Measurements from ENCODE around the gene KCNIP1.

KCNIP1 gene

DNA sequence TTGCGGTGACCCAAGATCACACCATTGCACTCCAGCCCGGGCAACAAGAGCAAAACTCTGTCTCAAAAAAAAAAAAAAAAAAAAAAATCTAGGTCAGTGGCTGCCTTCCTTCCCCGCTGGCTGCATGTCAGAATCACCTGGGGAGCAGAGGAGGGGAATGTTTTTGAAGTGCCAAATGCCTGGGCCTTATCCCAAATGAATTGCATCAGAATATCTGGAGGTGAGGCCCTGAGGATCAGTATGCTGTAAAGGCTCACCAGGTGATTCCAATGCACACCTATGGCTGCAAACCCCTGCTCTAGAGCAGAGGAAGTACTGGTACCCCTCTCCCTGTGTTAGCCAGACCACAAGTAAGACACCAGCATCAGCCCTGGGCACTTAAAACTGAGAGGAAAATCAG, 235.0 kb downstream of the KCNIP1 start:
- H3K4me3 ChIP-seq (ENCODE audit: insufficient read depth in 1 of 2, low read depth in 1 of 2, low read length in 2 of 2) = no peak overlapping the region
- H2BK120ac ChIP-seq (ENCODE audit: low read depth, low read length) = no peak overlapping the region
- H3K23ac ChIP-seq (ENCODE audit: low read length in 2 of 2) = no peak overlapping the region
- H2BK12ac ChIP-seq (ENCODE audit: low read length in 2 of 2) = no peak overlapping the region
- peaks cover 18% of the 10 kb centered on the region for H3K9me3 ChIP-seq (ENCODE audit: control insufficient read depth, low read length)
- no peak overlapping the region for H2AK5ac ChIP-seq (ENCODE audit: low read length, severe bottlenecking)
- no peak overlapping the region for H4K8ac ChIP-seq (ENCODE audit: low read length)
- no peak overlapping the region for H2BK15ac ChIP-seq (ENCODE audit: low read depth, poor library complexity, severe bottlenecking)
- H3K27ac ChIP-seq (ENCODE audit: low read length, poor library complexity, severe bottlenecking) = no peak overlapping the region
- H3K36me3 ChIP-seq (ENCODE audit: control insufficient read depth in 1 of 2, insufficient read depth in 2 of 2, low read depth in 1 of 2, low read length in 2 of 2) = peaks cover 0 to 2% of the 10 kb centered on the region in 2 experiments
- no peak overlapping the region for H3K18ac ChIP-seq (ENCODE audit: low read depth in 1 of 2, low read length in 2 of 2)
- H4K91ac ChIP-seq (ENCODE audit: low read length) = no peak overlapping the region
- H2AFZ ChIP-seq (ENCODE audit: low read depth, low read length) = no peak overlapping the region
- WGBS = 15% methylated on average over 1 of the region's 3 CpGs
- no peak overlapping the region for H3K14ac ChIP-seq (ENCODE audit: low read length in 2 of 2)
- peaks cover 19 to 20% of the 10 kb centered on the region in 2 experiments for H3K27me3 ChIP-seq (ENCODE audit: control insufficient read depth in 1 of 2, insufficient read depth in 1 of 2, low read length in 2 of 2)
- H2BK5ac ChIP-seq (ENCODE audit: low read depth, low read length, poor library complexity, severe bottlenecking) = no peak overlapping the region
- no peaks in the 10 kb centered on the region for H3K4me1 ChIP-seq (ENCODE audit: control insufficient read depth, insufficient read depth, low read depth, low read length)
- no peak for DNase-seq
- H3K79me1 ChIP-seq (replicated peaks; ENCODE audit: low read length, poor library complexity, severe bottlenecking) = no peaks in the 10 kb centered on the region
- H3K4ac ChIP-seq (ENCODE audit: low read depth in 1 of 2, low read length in 2 of 2) = no peak overlapping the region
- no peak overlapping the region for H3K4me2 ChIP-seq (ENCODE audit: low read length, poor library complexity, severe bottlenecking)
- no peak overlapping the region for H3K9ac ChIP-seq (ENCODE audit: low read length)

DNA sequence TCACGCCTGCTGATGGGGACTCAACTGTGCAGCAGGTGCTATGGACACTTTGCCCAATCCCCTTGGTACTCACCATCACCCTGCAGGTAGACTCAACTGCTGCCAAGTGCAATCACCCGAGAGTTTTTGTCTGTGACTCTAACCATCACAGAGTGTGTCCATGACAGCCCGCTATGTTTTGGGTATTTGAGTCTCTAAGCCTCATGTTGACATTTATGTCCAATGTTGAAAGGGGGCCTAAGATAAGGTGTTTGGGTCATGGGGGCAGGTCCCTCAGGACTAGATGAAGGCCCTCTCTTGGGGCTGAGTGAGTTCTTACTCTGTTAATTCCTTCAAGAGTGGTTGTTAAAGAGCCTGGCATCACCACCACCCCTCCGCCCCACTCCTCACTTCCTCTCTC, 235.6 kb downstream of the KCNIP1 start:
- Histone ChIP-seq H3K79me1 (replicated peaks; ENCODE audit: low read length, poor library complexity, severe bottlenecking) (no peaks in the 10 kb centered on the region), H2BK120ac (ENCODE audit: low read depth, low read length) (no peak overlapping the region)

DNA sequence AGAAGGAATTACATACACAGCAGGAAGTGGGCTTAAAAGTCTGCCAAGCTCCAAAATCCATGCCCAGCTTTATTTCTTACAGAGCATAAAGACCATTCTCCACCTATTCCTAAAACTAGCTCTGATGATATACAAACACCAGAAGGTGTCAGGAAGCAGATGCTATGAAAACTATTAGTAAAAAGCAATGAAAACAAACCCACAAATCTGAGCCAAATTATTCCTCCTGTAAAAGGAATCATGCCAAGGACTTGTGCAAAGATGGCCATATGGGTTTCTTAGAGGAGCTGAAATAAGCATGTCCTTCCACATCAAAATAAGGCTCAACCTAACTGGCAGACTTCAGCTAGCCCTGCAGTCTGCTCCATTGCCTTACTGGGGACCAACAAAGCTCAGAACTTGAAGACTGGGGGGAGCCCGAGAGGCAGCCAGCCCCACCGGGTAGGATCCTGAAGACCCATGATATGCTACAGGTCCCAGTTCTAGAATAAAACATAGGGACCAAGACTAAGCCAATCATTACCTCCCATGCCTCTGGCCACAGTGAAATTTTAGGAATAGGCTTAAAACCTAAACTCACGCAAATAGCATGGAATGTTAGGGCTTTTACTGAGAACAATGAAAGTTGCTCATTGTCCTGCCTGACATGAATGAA, 236.9 kb downstream of the KCNIP1 start:
- DNase-seq = no peak
- Histone ChIP-seq H2BK5ac (ENCODE audit: low read depth, low read length, poor library complexity, severe bottlenecking) (no peak overlapping the region), H3K4me2 (ENCODE audit: low read length, poor library complexity, severe bottlenecking) (no peak overlapping the region), H3K18ac (ENCODE audit: low read depth in 1 of 2, low read length in 2 of 2) (no peak overlapping the region), H2BK120ac (ENCODE audit: low read depth, low read length) (no peak overlapping the region), H4K8ac (ENCODE audit: low read length) (no peak overlapping the region), H2AK5ac (ENCODE audit: low read length, severe bottlenecking) (no peak overlapping the region), H2AFZ (ENCODE audit: low read depth, low read length) (no peak overlapping the region), H3K23ac (ENCODE audit: low read length in 2 of 2) (no peak overlapping the region), H3K27ac (ENCODE audit: low read length, poor library complexity, severe bottlenecking) (no peak overlapping the region), H3K9me3 (ENCODE audit: control insufficient read depth, low read length) (peaks cover 10% of the 10 kb centered on the region), H3K79me1 (replicated peaks; ENCODE audit: low read length, poor library complexity, severe bottlenecking) (no peaks in the 10 kb centered on the region), H3K4ac (ENCODE audit: low read depth in 1 of 2, low read length in 2 of 2) (no peak overlapping the region), H2BK12ac (ENCODE audit: low read length in 2 of 2) (no peak overlapping the region), H3K27me3 (ENCODE audit: control insufficient read depth in 1 of 2, insufficient read depth in 1 of 2, low read length in 2 of 2) (peaks cover 25 to 32% of the 10 kb centered on the region in 2 experiments), H3K9ac (ENCODE audit: low read length) (no peak overlapping the region), H3K4me1 (ENCODE audit: control insufficient read depth, insufficient read depth, low read depth, low read length) (peaks cover 7% of the 10 kb centered on the region), H3K4me3 (ENCODE audit: insufficient read depth in 1 of 2, low read depth in 1 of 2, low read length in 2 of 2) (no peak overlapping the region), H4K91ac (ENCODE audit: low read length) (no peak overlapping the region), H3K36me3 (ENCODE audit: control insufficient read depth in 1 of 2, insufficient read depth in 2 of 2, low read depth in 1 of 2, low read length in 2 of 2) (no peaks in the 10 kb centered on the region), H2BK15ac (ENCODE audit: low read depth, poor library complexity, severe bottlenecking) (no peak overlapping the region), H3K14ac (ENCODE audit: low read length in 2 of 2) (no peak overlapping the region)
- WGBS = 71% methylated on average over 3 of the region's 3 CpGs

More for the DNA sequence above, 235.6 kb downstream of the KCNIP1 start:
- Histone ChIP-seq H4K8ac (ENCODE audit: low read length) (no peak overlapping the region), H3K18ac (ENCODE audit: low read depth in 1 of 2, low read length in 2 of 2) (no peak overlapping the region), H3K23ac (ENCODE audit: low read length in 2 of 2) (no peak overlapping the region), H3K27me3 (ENCODE audit: control insufficient read depth in 1 of 2, insufficient read depth in 1 of 2, low read length in 2 of 2) (peaks cover 25% of the 10 kb centered on the region in 2 experiments), H3K4ac (ENCODE audit: low read depth in 1 of 2, low read length in 2 of 2) (no peak overlapping the region), H2BK12ac (ENCODE audit: low read length in 2 of 2) (no peak overlapping the region), H3K14ac (ENCODE audit: low read length in 2 of 2) (no peak overlapping the region), H2AFZ (ENCODE audit: low read depth, low read length) (no peak overlapping the region), H3K27ac (ENCODE audit: low read length, poor library complexity, severe bottlenecking) (no peak overlapping the region), H3K9me3 (ENCODE audit: control insufficient read depth, low read length) (peaks cover 12% of the 10 kb centered on the region), H2AK5ac (ENCODE audit: low read length, severe bottlenecking) (no peak overlapping the region), H3K4me2 (ENCODE audit: low read length, poor library complexity, severe bottlenecking) (no peak overlapping the region), H3K36me3 (ENCODE audit: control insufficient read depth in 1 of 2, insufficient read depth in 2 of 2, low read depth in 1 of 2, low read length in 2 of 2) (no peaks in the 10 kb centered on the region), H3K4me3 (ENCODE audit: insufficient read depth in 1 of 2, low read depth in 1 of 2, low read length in 2 of 2) (no peak overlapping the region), H3K4me1 (ENCODE audit: control insufficient read depth, insufficient read depth, low read depth, low read length) (peaks cover 3% of the 10 kb centered on the region), H3K9ac (ENCODE audit: low read length) (no peak overlapping the region), H2BK5ac (ENCODE audit: low read depth, low read length, poor library complexity, severe bottlenecking) (no peak overlapping the region), H2BK15ac (ENCODE audit: low read depth, poor library complexity, severe bottlenecking) (no peak overlapping the region), H4K91ac (ENCODE audit: low read length) (no peak overlapping the region)
- no peak for DNase-seq
- 94% methylated on average over 4 of the region's 4 CpGs for WGBS

DNA sequence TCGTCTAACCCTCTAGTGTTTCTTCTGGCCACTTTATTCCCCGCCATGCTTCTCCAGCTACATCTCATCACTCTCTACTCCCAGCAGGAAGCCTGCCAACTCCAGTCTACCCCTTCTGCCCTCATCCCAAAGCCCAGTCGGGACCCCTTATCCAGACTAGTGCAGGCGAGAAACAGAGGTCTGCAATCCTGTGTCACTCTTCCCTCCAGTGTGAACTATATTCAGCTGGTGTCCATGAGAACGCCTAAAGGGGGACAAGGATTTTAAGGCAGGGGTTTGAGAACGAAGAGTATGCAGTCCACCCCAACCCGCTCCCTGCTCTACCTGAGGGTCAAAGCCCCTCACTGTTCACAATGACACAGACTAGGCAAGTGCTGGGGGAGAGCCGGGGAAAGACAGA, 238.0 kb downstream of the KCNIP1 start:
- peaks cover 7% of the 10 kb centered on the region for H3K9me3 ChIP-seq (ENCODE audit: control insufficient read depth, low read length)
- no peak overlapping the region for H2AFZ ChIP-seq (ENCODE audit: low read depth, low read length)
- H3K79me1 ChIP-seq (replicated peaks; ENCODE audit: low read length, poor library complexity, severe bottlenecking) = no peaks in the 10 kb centered on the region
- no peak overlapping the region for H3K14ac ChIP-seq (ENCODE audit: low read length in 2 of 2)
- DNase-seq = no peak
- peaks cover 8% of the 10 kb centered on the region for H3K4me1 ChIP-seq (ENCODE audit: control insufficient read depth, insufficient read depth, low read depth, low read length)
- no peak overlapping the region for H3K18ac ChIP-seq (ENCODE audit: low read depth in 1 of 2, low read length in 2 of 2)
- H3K9ac ChIP-seq (ENCODE audit: low read length) = no peak overlapping the region
- H3K4me3 ChIP-seq (ENCODE audit: insufficient read depth in 1 of 2, low read depth in 1 of 2, low read length in 2 of 2) = no peak overlapping the region
- 84% methylated on average over 7 of the region's 8 CpGs for WGBS
- H2BK120ac ChIP-seq (ENCODE audit: low read depth, low read length) = no peak overlapping the region
- H3K27ac ChIP-seq (ENCODE audit: low read length, poor library complexity, severe bottlenecking) = no peak overlapping the region
- H3K4ac ChIP-seq (ENCODE audit: low read depth in 1 of 2, low read length in 2 of 2) = no peak overlapping the region
- no peaks in the 10 kb centered on the region for H3K36me3 ChIP-seq (ENCODE audit: control insufficient read depth in 1 of 2, insufficient read depth in 2 of 2, low read depth in 1 of 2, low read length in 2 of 2)
- H3K4me2 ChIP-seq (ENCODE audit: low read length, poor library complexity, severe bottlenecking) = no peak overlapping the region
- H2BK12ac ChIP-seq (ENCODE audit: low read length in 2 of 2) = no peak overlapping the region
- H4K8ac ChIP-seq (ENCODE audit: low read length) = no peak overlapping the region
- H2BK15ac ChIP-seq (ENCODE audit: low read depth, poor library complexity, severe bottlenecking) = no peak overlapping the region
- no peak overlapping the region for H4K91ac ChIP-seq (ENCODE audit: low read length)
- peaks cover 25 to 42% of the 10 kb centered on the region in 2 experiments for H3K27me3 ChIP-seq (ENCODE audit: control insufficient read depth in 1 of 2, insufficient read depth in 1 of 2, low read length in 2 of 2)
- H2BK5ac ChIP-seq (ENCODE audit: low read depth, low read length, poor library complexity, severe bottlenecking) = no peak overlapping the region
- no peak overlapping the region for H2AK5ac ChIP-seq (ENCODE audit: low read length, severe bottlenecking)
- no peak overlapping the region for H3K23ac ChIP-seq (ENCODE audit: low read length in 2 of 2)
